Thymus (tissue), 14 donors: ENCODE data around the gene LIN9. TPM values are rescaled to one million over a fixed set of nuclear protein-coding genes. Genes with fewer than 3 reads are reported as not detected.

ENCODE experiments used
- DNase-seq, 9 donors: peaks; one replicate each; pipeline ENCODE4 v3.0.0-alpha.2; 2013; ENCODE audit warnings: low spot score in 9 of 9, low read depth in 6 of 9, missing footprints in 1 of 9
- H3K27ac ChIP-seq, 2 donors: one replicate each; pipeline ENCODE4 v1.5.1; 2013; ENCODE audit warnings: control low read depth in 1 of 2, low read depth in 1 of 2, low read length in 1 of 2, mild to moderate bottlenecking in 1 of 2, moderate library complexity in 1 of 2
- H3K27me3 ChIP-seq, 2 donors: one replicate each; pipeline ENCODE4 v1.5.1; 2013; ENCODE audit warnings: low read length in 1 of 2; ENCODE audit not compliant: control insufficient read depth in 2 of 2, insufficient read depth in 1 of 2
- H3K36me3 ChIP-seq, 2 donors: one replicate each; pipeline ENCODE4 v1.5.1; 2013; ENCODE audit warnings: low read length in 1 of 2, mild to moderate bottlenecking in 1 of 2, moderate library complexity in 1 of 2; ENCODE audit not compliant: control insufficient read depth in 2 of 2, insufficient read depth in 2 of 2
- H3K4me1 ChIP-seq, 2 donors: one replicate each; pipeline ENCODE4 v1.5.1; 2013; ENCODE audit warnings: low read length in 2 of 2; ENCODE audit not compliant: control insufficient read depth in 2 of 2, insufficient read depth in 2 of 2
- H3K4me3 ChIP-seq, 2 donors: one replicate each; pipeline ENCODE4 v1.5.1; 2013; ENCODE audit warnings: low read length in 2 of 2, control low read depth in 1 of 2, mild to moderate bottlenecking in 1 of 2
- H3K9me3 ChIP-seq, 2 donors: one replicate each; pipeline ENCODE4 v1.5.1; 2013; ENCODE audit warnings: low read length in 1 of 2, mild to moderate bottlenecking in 1 of 2; ENCODE audit not compliant: control insufficient read depth in 2 of 2, insufficient read depth in 1 of 2
- WGBS: extraction: QIAGEN DNeasy Blood & Tissue Kit; methylation state at CpG from one replicate; pipeline ENCODE4 v1.1.7; 2013; 5-methylcytosine and 5-hydroxymethylcytosine counted together
- long read RNA-seq, 10 donors: transcript quantifications; one replicate each; lab custom pipeline, GENCODE V29; 2026
- polyA plus RNA-seq: library from polyadenylated mRNA; stranded (reverse); fragments of 200-250 nt; gene quantifications from one replicate; pipeline ENCODE4 v1.2.3, GENCODE V29; 2013
- total RNA-seq: library from RNA; stranded (reverse); fragments of 120-200 nt; gene quantifications from one replicate; pipeline ENCODE4 v1.2.4, GENCODE V29; 2013
- donor health status: healthy.

Gene LIN9, protein sequence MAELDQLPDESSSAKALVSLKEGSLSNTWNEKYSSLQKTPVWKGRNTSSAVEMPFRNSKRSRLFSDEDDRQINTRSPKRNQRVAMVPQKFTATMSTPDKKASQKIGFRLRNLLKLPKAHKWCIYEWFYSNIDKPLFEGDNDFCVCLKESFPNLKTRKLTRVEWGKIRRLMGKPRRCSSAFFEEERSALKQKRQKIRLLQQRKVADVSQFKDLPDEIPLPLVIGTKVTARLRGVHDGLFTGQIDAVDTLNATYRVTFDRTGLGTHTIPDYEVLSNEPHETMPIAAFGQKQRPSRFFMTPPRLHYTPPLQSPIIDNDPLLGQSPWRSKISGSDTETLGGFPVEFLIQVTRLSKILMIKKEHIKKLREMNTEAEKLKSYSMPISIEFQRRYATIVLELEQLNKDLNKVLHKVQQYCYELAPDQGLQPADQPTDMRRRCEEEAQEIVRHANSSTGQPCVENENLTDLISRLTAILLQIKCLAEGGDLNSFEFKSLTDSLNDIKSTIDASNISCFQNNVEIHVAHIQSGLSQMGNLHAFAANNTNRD
- total RNA-seq (13.3 TPM), polyA plus RNA-seq (5.5 TPM)
- long read RNA-seq, donor 1: 0 reads
- long read RNA-seq, donor 2, partial matches to known transcripts: 0 of 4 reads
- long read RNA-seq, donor 2, other reads (novel, unspliced or antisense): 0 of 4 reads
- long read RNA-seq, donor 3, partial matches to known transcripts: 5 of 9 reads
- long read RNA-seq, donor 3, other reads (novel, unspliced or antisense): 0 of 9 reads
- long read RNA-seq, donor 4, partial matches to known transcripts: 0 of 2 reads
- long read RNA-seq, donor 4, other reads (novel, unspliced or antisense): 0 of 2 reads
- long read RNA-seq, donor 5, partial matches to known transcripts: 0 of 4 reads
- long read RNA-seq, donor 5, other reads (novel, unspliced or antisense): 0 of 4 reads
- long read RNA-seq, donor 6, partial matches to known transcripts: 0 of 2 reads
- long read RNA-seq, donor 6, other reads (novel, unspliced or antisense): 0 of 2 reads
- long read RNA-seq, donor 7, partial matches to known transcripts: 0 of 2 reads
- long read RNA-seq, donor 7, other reads (novel, unspliced or antisense): 0 of 2 reads
- long read RNA-seq, donor 8, partial matches to known transcripts: 0 of 2 reads
- long read RNA-seq, donor 8, other reads (novel, unspliced or antisense): 0 of 2 reads
- long read RNA-seq, donor 9, partial matches to known transcripts: 0 of 2 reads
- long read RNA-seq, donor 9, other reads (novel, unspliced or antisense): 0 of 2 reads
- long read RNA-seq, donor 10, partial matches to known transcripts: 0 of 1 reads
- long read RNA-seq, donor 10, other reads (novel, unspliced or antisense): 0 of 1 reads

DNA sequence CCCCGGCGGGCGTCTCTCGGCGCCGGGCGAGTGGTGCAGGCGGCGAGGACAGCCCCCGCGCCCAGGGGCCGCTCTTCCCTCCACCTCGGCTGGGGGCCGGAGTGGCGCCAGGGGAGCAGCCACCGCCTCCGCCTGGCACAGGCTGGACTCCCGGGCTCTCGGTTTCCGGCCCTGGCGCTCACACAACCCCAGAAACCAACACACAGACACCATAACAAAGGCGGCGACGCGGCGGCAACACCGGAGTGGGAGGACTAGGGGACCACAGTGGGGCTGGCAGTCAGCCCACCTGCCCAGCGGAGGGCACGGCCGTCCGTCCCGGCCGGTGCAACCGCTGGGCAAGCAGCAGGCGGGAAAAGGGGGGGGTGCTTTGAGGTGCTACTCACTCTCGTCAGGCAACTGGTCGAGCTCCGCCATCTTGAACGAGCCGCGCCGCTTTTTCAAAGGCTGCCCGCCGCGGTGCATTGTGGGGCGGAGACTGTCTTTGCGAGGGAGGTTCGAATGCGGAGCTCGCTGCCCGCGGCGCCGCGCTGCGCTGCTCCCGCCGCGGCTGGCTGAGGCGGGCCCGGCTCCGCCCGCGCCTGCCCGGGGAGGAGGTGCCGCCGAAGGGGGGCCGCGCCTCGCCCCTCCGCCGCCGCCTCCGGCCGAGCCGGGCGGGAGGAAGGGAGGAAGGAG is at the start of gene LIN9:
TSS of gene LIN9 (minus strand) at position 442 of the 675 bp plus-strand sequence. CDS start at position 417, 25 bp downstream.
- H3K4me3 ChIP-seq: peak within 1 kb of the TSS; percentile 94 to 98
- no peaks in the 10 kb centered on the region for H3K9me3 ChIP-seq
- H3K36me3 ChIP-seq: peaks cover 0 to under 1% of the 10 kb centered on the region in 2 donors
- DNase-seq: peak; percentile 79 to 95 (median 87)
- H3K27me3 ChIP-seq: peaks cover 0 to 10% of the 10 kb centered on the region in 2 donors
- H3K27ac ChIP-seq: peak within 1 kb of the TSS; percentile 64 to 77
- peaks cover 10 to 16% of the 10 kb centered on the region in 2 donors for H3K4me1 ChIP-seq
- WGBS: under 1% methylated on average over 77 of the region's 77 CpGs

DNA sequence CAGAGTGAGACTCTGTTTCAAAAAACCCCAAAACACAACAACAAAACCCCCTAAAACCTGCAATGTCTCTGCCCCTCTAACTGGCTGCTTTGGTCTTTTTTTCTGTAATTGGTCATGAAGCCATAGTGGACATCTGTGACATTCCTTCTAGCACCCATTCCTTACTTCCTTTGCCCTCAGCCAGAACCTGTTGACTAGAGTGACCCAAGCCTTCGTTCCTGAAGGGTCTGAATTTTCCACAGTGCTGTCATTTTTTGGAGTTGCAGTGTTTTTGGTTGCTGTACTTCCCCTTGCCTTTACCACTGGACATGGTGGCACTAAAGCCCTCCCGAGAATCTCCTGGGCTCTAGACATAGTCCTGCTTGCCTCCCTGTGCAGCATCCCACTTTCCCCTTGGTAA is 48.5 kb upstream of the LIN9 start:
- H3K27ac ChIP-seq: no peak overlapping the region
- no peak overlapping the region for H3K4me3 ChIP-seq
- H3K27me3 ChIP-seq: no peaks in the 10 kb centered on the region
- DNase-seq: no peak
- no peaks in the 10 kb centered on the region for H3K4me1 ChIP-seq
- 96% methylated on average over 2 of the region's 2 CpGs for WGBS
- H3K9me3 ChIP-seq: no peaks in the 10 kb centered on the region
- H3K36me3 ChIP-seq: peaks cover 40 to 44% of the 10 kb centered on the region in 2 donors

DNA sequence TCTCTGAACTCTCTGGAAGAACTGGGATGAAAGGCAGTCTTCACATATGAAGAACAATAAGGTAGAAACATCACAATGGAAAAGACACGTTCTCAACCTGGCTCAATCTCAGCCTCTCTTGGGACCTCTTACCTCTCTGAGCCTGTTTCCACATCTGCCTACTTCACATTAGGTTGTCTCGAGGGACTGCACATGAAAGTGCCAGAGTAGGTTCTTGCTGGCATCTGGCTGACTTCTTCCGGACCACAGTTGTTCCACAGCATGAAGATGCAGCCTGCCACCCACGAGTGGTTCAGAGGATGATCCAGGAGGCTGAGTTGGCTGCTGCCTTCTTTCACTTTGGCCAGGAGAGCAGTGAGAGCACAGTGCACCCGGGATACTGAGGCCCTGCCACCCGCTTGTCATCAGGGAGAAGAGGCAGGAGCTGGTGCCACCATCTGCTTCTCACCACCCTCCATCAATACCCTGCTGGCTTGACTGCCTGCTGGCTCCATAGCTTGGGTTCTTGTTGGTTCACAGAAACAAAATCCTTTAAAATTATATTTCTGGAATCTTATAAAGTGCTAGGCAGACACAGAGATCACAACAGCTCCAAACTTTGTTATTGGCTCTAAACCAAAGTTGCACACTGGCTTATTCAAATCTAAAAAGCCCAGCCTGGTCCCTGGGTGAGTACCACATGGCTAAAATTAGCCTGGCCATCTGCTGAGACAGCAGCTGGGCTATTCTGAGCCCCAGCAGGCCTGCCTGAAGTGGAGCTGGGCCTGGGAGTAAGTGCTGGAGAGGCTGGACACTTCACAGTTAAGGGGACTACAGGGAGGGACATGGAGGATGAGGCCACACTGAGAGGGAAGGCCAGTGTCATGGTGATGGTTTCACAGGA is 46.9 kb upstream of the LIN9 start:
- 95% methylated on average over 6 of the region's 6 CpGs for WGBS

DNA sequence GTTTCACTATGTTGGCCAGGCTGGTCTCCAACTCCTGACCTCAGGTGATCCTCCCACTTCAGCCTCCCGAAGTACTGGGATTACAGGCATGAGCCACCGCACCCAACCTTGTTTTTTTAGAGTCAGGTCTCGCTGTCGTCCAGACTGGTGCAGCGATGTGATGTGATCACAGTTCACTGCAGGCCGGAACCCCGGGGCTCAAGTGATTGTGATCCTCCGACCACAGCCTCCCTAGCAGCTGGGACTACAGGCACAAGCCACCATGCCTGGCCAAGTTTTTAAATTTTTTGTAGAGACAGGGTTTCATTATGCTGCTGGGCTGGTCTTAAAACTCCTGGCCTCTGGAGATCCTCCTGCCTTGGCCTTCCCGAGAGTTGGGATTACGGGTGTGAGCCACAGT is 46.1 kb upstream of the LIN9 start:
- DNase-seq: no peak
- Histone ChIP-seq H3K27ac (no peak overlapping the region), H3K9me3 (no peaks in the 10 kb centered on the region), H3K36me3 (peaks cover 21 to 24% of the 10 kb centered on the region in 2 donors), H3K27me3 (no peaks in the 10 kb centered on the region), H3K4me3 (no peak overlapping the region), H3K4me1 (peaks cover 0 to 9% of the 10 kb centered on the region in 2 donors)
- 96% methylated on average over 10 of the region's 10 CpGs for WGBS

More for the DNA sequence above, 46.9 kb upstream of the LIN9 start:
- H3K9me3 ChIP-seq: no peaks in the 10 kb centered on the region
- no peaks in the 10 kb centered on the region for H3K27me3 ChIP-seq
- peaks cover 26 to 32% of the 10 kb centered on the region in 2 donors for H3K36me3 ChIP-seq
- H3K4me1 ChIP-seq: peaks cover 0 to 2% of the 10 kb centered on the region in 2 donors
- no peak overlapping the region for H3K4me3 ChIP-seq
- H3K27ac ChIP-seq: no peak overlapping the region
- no peak for DNase-seq

DNA sequence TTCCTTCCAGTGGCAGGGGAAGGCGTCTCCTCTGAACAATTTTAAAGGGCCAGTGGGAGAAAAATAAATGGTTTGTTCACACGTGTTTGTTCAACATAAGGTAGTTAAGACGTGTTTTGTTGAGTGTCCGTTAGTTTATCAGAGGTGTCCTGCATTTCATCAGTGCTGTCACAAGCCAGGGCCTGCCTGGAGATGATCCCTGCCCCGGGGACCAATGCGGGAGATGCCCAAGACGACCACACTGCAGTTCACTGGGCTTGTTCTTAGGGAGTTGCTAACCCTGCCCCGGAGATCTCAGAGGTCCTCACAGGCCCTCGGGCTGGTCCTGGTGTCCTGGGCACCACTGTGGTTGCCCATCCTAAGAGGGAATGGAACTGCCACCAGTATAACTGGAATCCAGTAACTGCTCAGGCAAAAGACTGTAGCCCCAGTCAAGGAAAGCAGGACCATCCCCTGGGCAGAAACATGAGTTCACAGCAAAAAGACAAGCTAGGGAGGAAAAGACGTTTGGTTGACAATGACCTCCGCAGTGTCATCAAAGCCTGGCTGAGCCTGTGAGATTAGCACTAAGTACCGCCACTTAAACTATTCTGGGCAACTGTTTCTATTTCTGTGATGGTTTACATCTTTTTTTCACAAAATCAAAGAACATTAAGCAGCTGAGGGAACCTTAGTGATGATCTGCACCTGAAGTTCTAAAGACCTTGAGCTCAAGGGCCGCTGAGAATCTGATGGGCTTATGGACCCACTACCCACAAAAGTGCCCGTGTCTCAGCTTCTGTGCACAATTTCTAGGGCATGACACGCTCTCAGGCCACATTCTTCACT is 44.9 kb upstream of the LIN9 start:
- Histone ChIP-seq H3K9me3 (no peaks in the 10 kb centered on the region), H3K36me3 (peaks cover 16 to 17% of the 10 kb centered on the region in 2 donors), H3K27ac (no peak overlapping the region), H3K4me3 (no peak overlapping the region), H3K27me3 (no peaks in the 10 kb centered on the region), H3K4me1 (peaks cover 0 to 14% of the 10 kb centered on the region in 2 donors)
- 87% methylated on average over 15 of the region's 15 CpGs for WGBS
- DNase-seq: no peak

DNA sequence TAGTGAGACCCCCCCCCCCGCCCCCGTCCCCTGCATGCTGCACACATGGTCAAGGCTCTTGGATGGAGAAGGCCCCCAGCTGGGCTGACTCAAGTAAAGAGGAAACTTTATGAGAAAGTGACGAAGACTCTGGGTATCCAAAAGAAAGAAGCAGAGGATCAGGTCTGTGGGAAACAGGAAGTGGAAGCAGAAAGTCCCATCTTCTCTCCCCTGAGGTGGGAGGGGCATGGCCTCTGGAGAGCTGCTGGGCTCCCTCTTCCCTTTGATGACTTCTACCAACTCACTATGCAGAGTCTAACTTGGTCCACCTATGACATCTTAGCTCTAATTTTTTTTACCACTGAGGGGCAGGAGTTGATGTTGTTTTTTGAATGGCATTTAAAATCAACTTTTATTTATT is 42.7 kb upstream of the LIN9 start:
- H3K27me3 ChIP-seq: no peaks in the 10 kb centered on the region
- peaks cover 3 to 8% of the 10 kb centered on the region in 2 donors for H3K36me3 ChIP-seq
- H3K4me1 ChIP-seq: peaks cover 0 to 14% of the 10 kb centered on the region in 2 donors
- 92% methylated on average over 3 of the region's 3 CpGs for WGBS
- DNase-seq: no peak
- no peak overlapping the region for H3K4me3 ChIP-seq
- no peaks in the 10 kb centered on the region for H3K9me3 ChIP-seq
- no peak overlapping the region for H3K27ac ChIP-seq

DNA sequence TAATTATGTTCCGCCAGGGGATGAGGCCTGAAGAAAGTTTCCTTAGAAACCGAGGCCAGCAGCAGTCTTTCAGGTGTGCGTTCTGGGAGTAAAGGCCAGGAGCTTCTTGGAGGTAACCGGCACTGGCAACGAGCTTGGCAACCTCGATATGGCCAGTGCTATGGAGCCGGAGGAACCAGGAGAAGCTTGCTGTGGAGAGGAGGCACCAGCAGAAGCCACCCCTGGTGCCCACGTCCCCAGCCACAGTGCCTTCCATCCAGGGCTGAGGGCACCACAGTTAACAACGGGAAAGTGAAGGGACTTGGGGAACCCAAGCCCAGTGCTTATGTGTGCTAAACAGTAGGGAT is 41.5 kb upstream of the LIN9 start:
- H3K36me3 ChIP-seq: peaks cover 1 to 4% of the 10 kb centered on the region in 2 donors
- H3K4me1 ChIP-seq: peaks cover 0 to 14% of the 10 kb centered on the region in 2 donors
- H3K27me3 ChIP-seq: no peaks in the 10 kb centered on the region
- H3K27ac ChIP-seq: no peak overlapping the region
- no peaks in the 10 kb centered on the region for H3K9me3 ChIP-seq
- 58% methylated on average over 9 of the region's 9 CpGs for WGBS
- no peak for DNase-seq
- H3K4me3 ChIP-seq: no peak overlapping the region
